ENCODE results near the gene LGR4. TPM values are rescaled to one million over a fixed set of nuclear protein-coding genes. Genes with fewer than 3 reads are reported as not detected.

Gene LGR4
- total RNA-seq, 1 experiment from 2014 or later = 7.1 TPM

GRCh38 chr11:27433742-27434141, 38.8 kb downstream of the LGR4 start:
- no peaks in the 10 kb centered on the region for H3K27me3 ChIP-seq (ENCODE audit: insufficient read depth, low read length)
- POLR2A ChIA-PET = no interaction called here
- no peak overlapping the region for H2AFZ ChIP-seq (ENCODE audit: low read depth, low read length, poor library complexity, severe bottlenecking)
- TF ChIP-seq SP1 (IDR thresholded peaks at IDR 0.05; ENCODE audit: low read depth) (no peak), MAX (IDR thresholded peaks at IDR 0.05) (no peak), CEBPB (IDR thresholded peaks at IDR 0.05; ENCODE audit: low read depth) (no peak), RAD21 (IDR thresholded peaks at IDR 0.05; ENCODE audit: low read depth) (no peak), YY1 (IDR thresholded peaks at IDR 0.05; ENCODE audit: extremely low read depth, insufficient replicate concordance, low read depth, low read length) (no peak), EZH2 (IDR thresholded peaks at IDR 0.05) (no peak), SRF (IDR thresholded peaks at IDR 0.05; ENCODE audit: low read depth) (no peak), ZFX (IDR thresholded peaks at IDR 0.05) (no peak), JUND (IDR thresholded peaks at IDR 0.05) (no peak)
- intact Hi-C loops (cut with micrococcal nuclease) = no loop called here
- CTCF ChIA-PET = no interaction called here
- ATAC-seq (no peak), DNase-seq (ENCODE audit: low read depth, low spot score) (no peak)
- RAD21 ChIA-PET (ENCODE audit: low non-redundant PET in 1 of 2, low total read pairs in 2 of 2, uncharacterized antibody in 2 of 2, unreplicated experiment in 2 of 2) = no interaction called here
- BruUV-seq (replicated peaks) = no TSS peak
- H3K9ac ChIP-seq (ENCODE audit: low read length) = no peak overlapping the region
- H3K79me2 ChIP-seq (ENCODE audit: insufficient read depth, low read length) = no peaks in the 10 kb centered on the region
- H3K4me3 ChIP-seq (replicated peaks in 1 of 2; ENCODE audit: low read depth in 1 of 2, low read length in 2 of 2) = no peak overlapping the region
- H3K4me2 ChIP-seq (ENCODE audit: low read length) = no peak overlapping the region
- H3K9me3 ChIP-seq (ENCODE audit: control insufficient read depth in 1 of 2, insufficient read depth in 1 of 2, low read depth in 1 of 2, low read length in 2 of 2) = no peaks in the 10 kb centered on the region
- H3K9me2 ChIP-seq (ENCODE audit: insufficient read depth) = no peaks in the 10 kb centered on the region
- no peaks in the 10 kb centered on the region for H3K4me1 ChIP-seq (ENCODE audit: control insufficient read depth in 1 of 2, insufficient read depth in 2 of 2, low read length in 2 of 2)
- H3K27ac ChIP-seq (ENCODE audit: low read depth, low read length) = no peak overlapping the region
- H4K20me1 ChIP-seq (ENCODE audit: insufficient read depth) = no peaks in the 10 kb centered on the region
- no peaks in the 10 kb centered on the region for H3K36me3 ChIP-seq (ENCODE audit: control insufficient read depth in 1 of 2, insufficient read depth in 2 of 2, low read length in 2 of 2)

- CTCF ChIA-PET = no interaction called here
- ATAC-seq (no peak), DNase-seq (ENCODE audit: low read depth, low spot score) (no peak)
- no peaks in the 10 kb centered on the region for H3K9me2 ChIP-seq (ENCODE audit: insufficient read depth)
- no peaks in the 10 kb centered on the region for H3K27me3 ChIP-seq (ENCODE audit: insufficient read depth, low read length)
- BruUV-seq (replicated peaks) = no TSS peak
- RAD21 ChIA-PET (ENCODE audit: low non-redundant PET in 1 of 2, low total read pairs in 2 of 2, uncharacterized antibody in 2 of 2, unreplicated experiment in 2 of 2) = no interaction called here
- no peaks in the 10 kb centered on the region for H3K4me1 ChIP-seq (ENCODE audit: control insufficient read depth in 1 of 2, insufficient read depth in 2 of 2, low read length in 2 of 2)
- no peak overlapping the region for H2AFZ ChIP-seq (ENCODE audit: low read depth, low read length, poor library complexity, severe bottlenecking)
- H3K9ac ChIP-seq (ENCODE audit: low read length) = no peak overlapping the region
- H3K36me3 ChIP-seq (ENCODE audit: control insufficient read depth in 1 of 2, insufficient read depth in 2 of 2, low read length in 2 of 2) = no peaks in the 10 kb centered on the region
- no peaks in the 10 kb centered on the region for H3K9me3 ChIP-seq (ENCODE audit: control insufficient read depth in 1 of 2, insufficient read depth in 1 of 2, low read depth in 1 of 2, low read length in 2 of 2)
- H3K4me3 ChIP-seq (replicated peaks in 1 of 2; ENCODE audit: low read depth in 1 of 2, low read length in 2 of 2) = no peak overlapping the region
- intact Hi-C loops (cut with micrococcal nuclease) = no loop called here
- no peak overlapping the region for H3K27ac ChIP-seq (ENCODE audit: low read depth, low read length)
- H3K79me2 ChIP-seq (ENCODE audit: insufficient read depth, low read length) = no peaks in the 10 kb centered on the region
- no peak overlapping the region for H3K4me2 ChIP-seq (ENCODE audit: low read length)
- POLR2A ChIA-PET = no interaction called here
- H4K20me1 ChIP-seq (ENCODE audit: insufficient read depth) = no peaks in the 10 kb centered on the region
- no peak for TF ChIP-seq TCF7L2 (IDR thresholded peaks at IDR 0.05; ENCODE audit: borderline replicate concordance, extremely low read depth, insufficient read depth, insufficient read length)
- TF ChIP-seq CTCF (IDR thresholded peaks at IDR 0.05 in 2 of 3, conservative IDR thresholded peaks at IDR 0.05 in 1 of 3; ENCODE audit: borderline replicate concordance in 1 of 3, insufficient read depth in 1 of 3, low read depth in 2 of 3, low read length in 2 of 3) = no peak
- no peak for TF ChIP-seq REST (IDR thresholded peaks at IDR 0.05; ENCODE audit: low read depth)
- no peak for TF ChIP-seq EGR1 (IDR thresholded peaks at IDR 0.05; ENCODE audit: low read depth)
- TF ChIP-seq ZFX (IDR thresholded peaks at IDR 0.05) = no peak
- TF ChIP-seq ATF3 (IDR thresholded peaks at IDR 0.05) = no peak
- no peak for TF ChIP-seq YY1 (IDR thresholded peaks at IDR 0.05; ENCODE audit: extremely low read depth, insufficient replicate concordance, low read depth, low read length)
- TF ChIP-seq MAX (IDR thresholded peaks at IDR 0.05) = no peak
- no peak for TF ChIP-seq SIN3A (IDR thresholded peaks at IDR 0.05; ENCODE audit: low read depth)
- TF ChIP-seq FOSL1 (IDR thresholded peaks at IDR 0.05; ENCODE audit: low read depth) = no peak
- TF ChIP-seq ELF1 (IDR thresholded peaks at IDR 0.05; ENCODE audit: borderline replicate concordance, low read depth) = no peak
These were observed 40.8 kb downstream of the LGR4 start for GRCh38 chr11:27431808-27432207.
